ENCODE results near the gene COL4A3. TPM values are rescaled to one million over a fixed set of nuclear protein-coding genes. Genes with fewer than 3 reads are reported as not detected.
"Not testable (repeated sequence)": the region's sequence is repeated elsewhere in the genome, so short reads cannot be mapped to it uniquely, and the experiment has no call there.

COL4A3 gene
- total RNA-seq, 1 experiment from 2014 or later, result not detected

GRCh38 chr2:227204452-227204851 is 40.0 kb downstream of the COL4A3 start:
- Histone ChIP-seq H3K27me3 (replicated peaks) (no peaks in the 10 kb centered on the region), H3K36me3 (no peaks in the 10 kb centered on the region), H3K4me3 (no peak overlapping the region), H3K4me1 (replicated peaks) (no peaks in the 10 kb centered on the region), H3K27ac (no peak overlapping the region), H3K9me3 (replicated peaks) (no peaks in the 10 kb centered on the region)
- DNase-seq (ENCODE audit: low read depth in 1 of 2, low spot score in 2 of 2), result no peak

DNA sequence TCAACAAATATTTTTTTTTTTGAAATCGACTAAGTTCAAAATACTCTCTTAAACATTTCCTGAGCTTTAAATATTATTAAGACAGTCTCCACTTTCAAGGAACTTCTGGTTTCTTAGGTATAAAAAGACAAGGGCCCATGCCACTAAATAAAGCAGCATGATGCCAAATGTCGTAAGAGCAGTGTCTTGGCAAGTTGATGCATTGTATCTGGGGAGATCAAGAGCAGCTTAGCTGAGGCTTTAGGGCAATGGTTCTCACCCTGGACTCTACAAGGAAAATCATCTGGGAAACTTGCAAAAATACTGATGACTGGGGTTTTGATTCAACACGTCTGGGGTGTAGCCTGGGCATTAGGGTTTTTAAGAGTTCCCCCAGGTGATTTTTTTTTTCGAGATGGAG is 41.3 kb downstream of the COL4A3 start:
- Histone ChIP-seq H3K9me3 (replicated peaks) (no peaks in the 10 kb centered on the region), H3K27me3 (replicated peaks) (no peaks in the 10 kb centered on the region), H3K4me1 (replicated peaks) (no peaks in the 10 kb centered on the region), H3K27ac (no peak overlapping the region), H3K4me3 (no peak overlapping the region), H3K36me3 (no peaks in the 10 kb centered on the region)
- DNase-seq (ENCODE audit: low read depth in 1 of 2, low spot score in 2 of 2), result no peak

- Histone ChIP-seq H3K4me1 (replicated peaks) (no peaks in the 10 kb centered on the region), H3K4me3 (no peak overlapping the region), H3K27me3 (replicated peaks) (no peaks in the 10 kb centered on the region), H3K36me3 (no peaks in the 10 kb centered on the region), H3K9me3 (replicated peaks) (no peaks in the 10 kb centered on the region), H3K27ac (no peak overlapping the region)
- no peak for DNase-seq (ENCODE audit: low read depth in 1 of 2, low spot score in 2 of 2)
These were observed 42.0 kb downstream of the COL4A3 start for GRCh38 chr2:227206406-227206805.

- H3K4me3 ChIP-seq, result no peak overlapping the region
- H3K27me3 ChIP-seq (replicated peaks), result no peaks in the 10 kb centered on the region
- H3K4me1 ChIP-seq (replicated peaks), result no peaks in the 10 kb centered on the region
- DNase-seq (ENCODE audit: low read depth in 1 of 2, low spot score in 2 of 2), result no peak
- no peaks in the 10 kb centered on the region for H3K36me3 ChIP-seq
- H3K27ac ChIP-seq, result no peak overlapping the region
- no peaks in the 10 kb centered on the region for H3K9me3 ChIP-seq (replicated peaks)
These were observed 43.1 kb downstream of the COL4A3 start for GRCh38 chr2:227207573-227207972.

DNA sequence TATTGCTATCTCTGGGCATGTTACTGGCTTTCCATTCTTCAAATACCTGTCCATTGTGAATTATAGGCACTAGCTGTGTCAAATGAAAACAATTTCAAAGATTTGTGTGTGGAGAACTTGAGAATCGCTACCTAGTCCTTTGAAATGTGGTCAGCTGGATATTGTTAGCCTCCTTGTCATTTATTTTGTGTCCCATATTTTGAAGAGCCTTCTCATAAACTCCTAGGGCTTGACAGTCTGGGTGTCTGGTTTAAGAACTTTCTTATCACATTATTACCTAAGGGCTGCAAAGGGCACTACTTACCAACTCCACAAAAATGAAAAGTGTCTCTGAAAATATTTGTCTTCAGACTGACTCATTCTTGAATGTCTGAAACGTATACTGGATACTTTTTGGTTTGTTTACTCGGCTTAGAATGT is 50.2 kb downstream of the COL4A3 start:
- Histone ChIP-seq H3K4me3 (no peak overlapping the region), H3K9me3 (replicated peaks) (no peaks in the 10 kb centered on the region), H3K4me1 (replicated peaks) (no peaks in the 10 kb centered on the region), H3K36me3 (no peaks in the 10 kb centered on the region), H3K27ac (no peak overlapping the region), H3K27me3 (replicated peaks) (no peaks in the 10 kb centered on the region)
- DNase-seq (ENCODE audit: low read depth in 1 of 2, low spot score in 2 of 2), result no peak

DNA sequence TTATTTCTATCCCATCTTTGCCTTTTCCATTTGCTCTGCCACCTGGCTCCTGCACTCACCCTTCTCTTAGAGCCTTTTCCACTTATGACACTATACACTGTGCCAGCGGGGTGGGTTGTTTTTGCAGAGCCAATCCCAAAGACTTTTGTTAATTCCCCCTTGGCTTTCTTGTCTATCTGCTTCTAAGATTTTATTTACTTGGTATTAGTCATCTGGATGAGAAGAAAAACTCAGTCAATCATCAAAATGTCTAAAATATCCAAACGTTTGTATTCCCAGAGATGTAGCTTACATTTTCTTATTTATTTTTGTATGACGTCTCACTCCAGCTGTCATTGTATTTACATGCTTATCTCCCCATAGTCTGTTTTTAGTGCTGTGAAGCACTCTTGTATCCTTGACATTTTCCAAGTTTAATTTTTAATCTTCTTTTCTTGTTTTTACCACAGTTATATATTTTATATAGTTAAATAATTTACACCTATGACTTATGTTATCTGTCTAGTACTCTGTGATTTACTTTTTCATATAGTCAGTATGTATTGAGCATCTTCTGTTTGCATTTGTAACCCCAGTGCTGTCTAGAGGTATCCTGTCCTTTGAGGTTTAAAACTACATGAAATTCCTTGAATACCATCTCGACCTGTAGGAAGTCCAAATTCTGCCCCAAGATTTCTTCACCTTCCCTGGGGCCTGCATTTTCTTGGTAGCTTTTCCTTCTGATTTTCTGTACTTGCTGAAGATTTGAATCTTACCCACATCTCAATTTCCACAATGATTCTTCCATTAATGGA is 55.1 kb downstream of the COL4A3 start:
- H3K27me3 ChIP-seq (replicated peaks), result no peaks in the 10 kb centered on the region
- no peak overlapping the region for H3K27ac ChIP-seq
- no peaks in the 10 kb centered on the region for H3K4me1 ChIP-seq (replicated peaks)
- H3K9me3 ChIP-seq (replicated peaks), result no peaks in the 10 kb centered on the region
- no peak for DNase-seq (ENCODE audit: low read depth in 1 of 2, low spot score in 2 of 2)
- H3K4me3 ChIP-seq, result no peak overlapping the region
- H3K36me3 ChIP-seq, result no peaks in the 10 kb centered on the region

DNA sequence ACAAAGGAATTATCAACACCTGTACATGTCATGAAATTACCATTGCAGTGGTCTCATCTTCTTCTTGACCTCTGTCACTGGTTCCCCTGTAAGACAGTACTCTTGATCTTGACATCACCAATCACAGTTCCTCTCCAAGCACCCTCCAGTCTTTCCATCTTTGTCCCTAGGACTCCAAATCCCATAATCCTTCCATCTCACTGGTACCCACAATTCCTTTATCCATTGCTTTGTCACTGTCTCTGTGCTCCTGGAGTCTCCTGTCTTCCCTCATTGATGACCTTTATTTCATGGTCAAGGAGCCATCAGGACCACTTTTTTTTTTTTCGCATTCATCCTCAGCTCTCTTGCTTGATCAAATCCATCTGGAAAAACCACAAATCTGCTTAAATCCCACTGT is 56.7 kb downstream of the COL4A3 start:
- Histone ChIP-seq H3K9me3 (replicated peaks) (no peaks in the 10 kb centered on the region), H3K4me3 (no peak overlapping the region), H3K27ac (no peak overlapping the region), H3K36me3 (no peaks in the 10 kb centered on the region), H3K4me1 (replicated peaks) (no peaks in the 10 kb centered on the region), H3K27me3 (replicated peaks) (no peaks in the 10 kb centered on the region)
- no peak for DNase-seq (ENCODE audit: low read depth in 1 of 2, low spot score in 2 of 2)

DNA sequence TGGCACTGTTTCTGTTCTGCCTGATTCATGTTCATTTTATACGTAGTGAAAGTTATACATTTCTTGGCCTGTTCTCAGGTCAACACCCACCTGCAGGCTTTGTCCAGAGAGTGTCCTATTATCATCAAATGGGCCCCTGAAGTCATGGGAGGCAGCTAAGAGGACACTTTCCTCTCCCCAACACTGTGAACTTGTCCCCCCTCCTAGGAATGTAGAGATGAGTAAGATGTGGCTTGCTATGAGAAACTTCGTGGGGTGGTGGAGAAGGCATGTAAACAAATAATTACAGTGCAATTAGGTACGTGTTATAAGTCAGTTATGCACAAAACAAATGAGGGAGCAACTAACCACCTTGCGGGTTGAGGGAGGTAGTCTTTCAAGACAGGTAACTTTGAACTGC is 57.9 kb downstream of the COL4A3 start:
- no peak overlapping the region for H3K27ac ChIP-seq
- no peaks in the 10 kb centered on the region for H3K27me3 ChIP-seq (replicated peaks)
- H3K36me3 ChIP-seq, result no peaks in the 10 kb centered on the region
- H3K4me3 ChIP-seq, result no peak overlapping the region
- DNase-seq (ENCODE audit: low read depth in 1 of 2, low spot score in 2 of 2), result no peak
- no peaks in the 10 kb centered on the region for H3K4me1 ChIP-seq (replicated peaks)
- no peaks in the 10 kb centered on the region for H3K9me3 ChIP-seq (replicated peaks)

DNA sequence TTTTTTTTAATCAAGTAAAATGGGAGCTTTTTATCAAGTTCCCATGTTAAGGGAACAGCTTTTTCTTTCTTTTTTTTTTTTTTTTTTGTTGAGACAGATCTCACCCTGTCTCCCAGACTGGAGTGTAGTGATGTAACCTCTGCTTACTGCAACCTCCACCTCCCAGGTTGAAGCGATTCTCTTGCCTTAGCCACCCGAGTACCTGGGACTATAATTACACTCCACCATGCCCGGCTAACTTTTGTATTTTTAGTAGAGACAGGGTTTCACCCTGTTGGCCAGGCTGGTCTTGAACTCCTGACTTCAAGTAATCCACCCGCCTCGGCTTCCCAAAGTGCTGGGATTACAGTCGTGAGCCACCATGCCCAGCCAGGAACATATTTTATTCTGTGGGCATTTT is 61.2 kb downstream of the COL4A3 start:
- DNase-seq (ENCODE audit: low read depth in 1 of 2, low spot score in 2 of 2); H3K4me3 ChIP-seq; H3K9me3 ChIP-seq (replicated peaks); H3K27ac ChIP-seq; H3K36me3 ChIP-seq; H3K4me1 ChIP-seq (replicated peaks); H3K27me3 ChIP-seq (replicated peaks): not testable (repeated sequence)

- Histone ChIP-seq H3K4me3 (no peak overlapping the region), H3K27me3 (replicated peaks) (no peaks in the 10 kb centered on the region), H3K27ac (no peak overlapping the region), H3K4me1 (replicated peaks) (no peaks in the 10 kb centered on the region), H3K9me3 (replicated peaks) (no peaks in the 10 kb centered on the region), H3K36me3 (no peaks in the 10 kb centered on the region)
- DNase-seq (ENCODE audit: low read depth in 1 of 2, low spot score in 2 of 2), result no peak
These were observed 63.7 kb downstream of the COL4A3 start for GRCh38 chr2:227228061-227228667.

DNA sequence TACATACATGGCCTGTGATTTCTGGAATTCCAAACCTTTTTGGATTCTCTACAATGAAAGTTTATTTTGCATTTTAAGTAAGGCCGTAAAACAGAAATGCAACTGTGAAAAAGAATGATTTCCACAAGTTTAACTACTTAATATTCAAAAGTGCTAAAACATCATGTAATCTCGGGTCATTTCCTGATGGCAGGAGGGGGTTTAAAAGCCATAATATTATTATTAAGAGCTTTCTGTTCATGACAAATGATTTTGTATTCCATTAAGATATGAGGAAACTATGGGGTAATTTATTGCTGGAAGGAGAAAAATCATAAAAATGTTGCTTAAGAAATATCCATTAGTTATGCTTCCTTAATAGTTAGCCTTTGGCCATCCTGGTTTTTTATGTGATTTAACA is 65.7 kb downstream of the COL4A3 start:
- Histone ChIP-seq H3K27ac (no peak overlapping the region), H3K27me3 (replicated peaks) (no peaks in the 10 kb centered on the region), H3K4me1 (replicated peaks) (no peaks in the 10 kb centered on the region), H3K36me3 (no peaks in the 10 kb centered on the region), H3K9me3 (replicated peaks) (no peaks in the 10 kb centered on the region), H3K4me3 (no peak overlapping the region)
- DNase-seq (ENCODE audit: low read depth in 1 of 2, low spot score in 2 of 2), result no peak

GRCh38 chr2:227234429-227234828 is 70.0 kb downstream of the COL4A3 start:
- H3K9me3 ChIP-seq (replicated peaks), result no peaks in the 10 kb centered on the region
- no peak for DNase-seq (ENCODE audit: low read depth in 1 of 2, low spot score in 2 of 2)
- H3K36me3 ChIP-seq, result no peaks in the 10 kb centered on the region
- H3K27me3 ChIP-seq (replicated peaks), result peaks cover 9% of the 10 kb centered on the region; the same call in 1 of the 2 replicates
- H3K4me3 ChIP-seq, result no peak overlapping the region
- no peak overlapping the region for H3K27ac ChIP-seq
- no peaks in the 10 kb centered on the region for H3K4me1 ChIP-seq (replicated peaks)

DNA sequence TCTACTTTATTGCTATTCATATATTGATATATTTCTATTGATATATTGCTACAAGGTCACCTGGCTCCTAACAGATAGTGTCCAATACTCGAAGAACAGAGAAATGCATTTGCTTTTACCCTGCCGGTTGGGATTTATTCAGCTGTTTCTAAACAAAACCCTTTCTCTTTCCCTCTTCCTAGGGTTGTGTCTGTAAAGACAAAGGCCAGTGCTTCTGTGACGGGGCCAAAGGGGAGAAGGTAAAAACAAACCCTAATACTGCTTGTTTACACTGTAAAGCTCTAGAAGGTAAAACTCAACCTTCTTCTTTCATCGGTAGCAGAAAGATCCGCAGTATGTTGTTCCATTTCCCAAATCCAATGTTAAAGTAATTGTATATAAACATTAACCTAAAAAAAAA is 73.4 kb downstream of the COL4A3 start:
- Histone ChIP-seq H3K27ac (no peak overlapping the region), H3K4me3 (no peak overlapping the region), H3K27me3 (replicated peaks) (peaks cover 9% of the 10 kb centered on the region; the same call in 1 of the 2 replicates), H3K4me1 (replicated peaks) (no peaks in the 10 kb centered on the region), H3K9me3 (replicated peaks) (no peaks in the 10 kb centered on the region), H3K36me3 (no peaks in the 10 kb centered on the region)
- DNase-seq (ENCODE audit: low read depth in 1 of 2, low spot score in 2 of 2), result no peak
